ENCODE results near the gene GRM7.

Gene GRM7

GRCh38 chr3:7744850-7745249 is 883.9 kb downstream of the GRM7 start:
- no peak for DNase-seq

- DNase-seq: no peak
These were observed 884.8 kb downstream of the GRM7 start for GRCh38 chr3:7745711-7746110.

- no peak for DNase-seq
These were observed 889.2 kb downstream of the GRM7 start for GRCh38 chr3:7749931-7750695.

- DNase-seq: no peak
These were observed 891.1 kb downstream of the GRM7 start for GRCh38 chr3:7752005-7752404.

- DNase-seq: no peak
These were observed 893.9 kb downstream of the GRM7 start for GRCh38 chr3:7754653-7755441.

- no peak for DNase-seq
These were observed 898.7 kb downstream of the GRM7 start for GRCh38 chr3:7759630-7760029.

- no peak for DNase-seq
These were observed 899.8 kb downstream of the GRM7 start for GRCh38 chr3:7760718-7761117.

- no peak for DNase-seq
These were observed 903.2 kb downstream of the GRM7 start for GRCh38 chr3:7764115-7764514.

- DNase-seq: no peak
These were observed 905.6 kb downstream of the GRM7 start for GRCh38 chr3:7766530-7766929.

- DNase-seq: no peak
These were observed 918.4 kb downstream of the GRM7 start for GRCh38 chr3:7779331-7779730.

- DNase-seq: no peak
These were observed 920.5 kb downstream of the GRM7 start for GRCh38 chr3:7781395-7781794.

GRCh38 chr3:7787871-7788828 is 927.2 kb downstream of the GRM7 start:
- DNase-seq: no peak

GRCh38 chr3:7788881-7789280 is 928.0 kb downstream of the GRM7 start:
- DNase-seq: no peak

- DNase-seq: no peak
These were observed 928.4 kb downstream of the GRM7 start for GRCh38 chr3:7789324-7789723.

- DNase-seq: no peak
These were observed 929.2 kb downstream of the GRM7 start for GRCh38 chr3:7790141-7790540.

All from activated CD4-positive, alpha-beta T cell treated with anti-CD3 and anti-CD28 coated beads, Interleukin-2, amount 50 U/mL, for 48 hours (primary cell).